SK-N-SH (cell line): ENCODE measurements around the gene TEN1. TPM values are rescaled to one million over a fixed set of nuclear protein-coding genes. Genes with fewer than 3 reads are reported as not detected.
A peak's percentile ranks its signal among the peaks of the same experiment; 100 is the strongest.

Experiments used
- CTCF ChIA-PET: fragments of 300-600, 350-600 bp; formaldehyde crosslinking; extraction: SDS; loops from one replicate; lab custom pipeline; 2021; lab: Yijun Ruan, JAX
- POLR2A ChIA-PET: fragments of 350-600 bp; sonication (Branson Sonifier 250); formaldehyde crosslinking; extraction: SDS; loops from one replicate; lab custom pipeline; 2020; ENCODE audit warnings: antibody characterized with exemption, inconsistent platforms; lab: Yijun Ruan, JAX
- DNase-seq: peaks from one replicate; pipeline ENCODE4 v3.0.0; 2012
- H2AFZ ChIP-seq: fragments of 200-600 bp; sonication (generic); 2 replicates; pipeline ENCODE4 v1.8.1; 2016; ENCODE audit warnings: antibody characterized with exemption, mild to moderate bottlenecking, low read depth
- H3F3A ChIP-seq: fragments of 200-600 bp; sonication (generic); replicated peaks from 2 replicates; pipeline ENCODE3; 2016; ENCODE audit warnings: antibody characterized with exemption, mild to moderate bottlenecking; ENCODE audit not compliant: insufficient read depth
- H3K27ac ChIP-seq, 2 experiments: fragments of 200-500 bp in 1 of 2; fragments of 200-600 bp in 1 of 2; sonication (Bioruptor generic) in 1 of 2; sonication (generic), shearing (Covaris generic) in 1 of 2; 2 replicates each; pipeline versions ENCODE4 v1.5.1 to v1.6.1; 2014 to 2016; ENCODE audit warnings: low read depth in 2 of 2, inconsistent platforms in 1 of 2, low read length in 1 of 2, mild to moderate bottlenecking in 1 of 2, mixed read lengths in 1 of 2
- H3K27me3 ChIP-seq: fragments of 200-600 bp; sonication (generic), shearing (Covaris generic); 2 replicates; pipeline ENCODE4 v1.6.1; 2016; ENCODE audit warnings: mixed run types; ENCODE audit not compliant: insufficient read depth
- H3K36me3 ChIP-seq, 2 experiments: fragments of 200-500 bp in 1 of 2; fragments of 200-600 bp in 1 of 2; sonication (Bioruptor generic) in 1 of 2; sonication (generic) in 1 of 2; replicated peaks in 1 of 2; 2 replicates each; pipeline versions ENCODE3 to v1.5.1; 2014 to 2016; ENCODE audit warnings: low read length in 1 of 2, mild to moderate bottlenecking in 1 of 2; ENCODE audit not compliant: insufficient read depth in 2 of 2, control insufficient read depth in 1 of 2
- H3K4me1 ChIP-seq, 2 experiments: fragments of 200-500 bp in 1 of 2; fragments of 200-600 bp in 1 of 2; sonication (Bioruptor generic) in 1 of 2; sonication (generic), shearing (Covaris generic) in 1 of 2; 2 replicates each; pipeline versions ENCODE4 v1.5.1 to v1.6.1; 2014 to 2016; ENCODE audit warnings: low read depth in 1 of 2, low read length in 1 of 2, mixed run types in 1 of 2; ENCODE audit not compliant: insufficient read depth in 2 of 2, control insufficient read depth in 1 of 2
- H3K4me2 ChIP-seq: fragments of 200-600 bp; sonication (generic), shearing (Covaris generic); 2 replicates; pipeline ENCODE4 v1.6.1; 2017; ENCODE audit warnings: mixed run types
- H3K4me3 ChIP-seq, 2 experiments: fragments of 200-500 bp in 1 of 2; fragments of 200-600 bp in 1 of 2; sonication (Bioruptor generic) in 1 of 2; sonication (generic), shearing (Covaris generic) in 1 of 2; 2 replicates each; pipeline versions ENCODE4 v1.5.1 to v1.8.1; 2014 to 2016; ENCODE audit warnings: low read depth in 2 of 2, inconsistent platforms in 1 of 2, low read length in 1 of 2, mild to moderate bottlenecking in 1 of 2, mixed read lengths in 1 of 2, moderate library complexity in 1 of 2
- H3K79me2 ChIP-seq: fragments of 200-600 bp; sonication (generic); 2 replicates; pipeline ENCODE4 v1.8.1; 2017; ENCODE audit warnings: mild to moderate bottlenecking; ENCODE audit not compliant: insufficient read depth
- H3K9ac ChIP-seq: fragments of 200-600 bp; sonication (generic); 2 replicates; pipeline ENCODE4 v1.6.1; 2017; ENCODE audit warnings: mixed run types
- H3K9me2 ChIP-seq: fragments of 200-600 bp; sonication (generic); 2 replicates; pipeline ENCODE4 v1.6.1; 2017; ENCODE audit warnings: mixed run types
- H3K9me3 ChIP-seq: fragments of 200-600 bp; sonication (generic); 2 replicates; pipeline ENCODE4 v1.6.1; 2017; ENCODE audit warnings: mixed run types, mild to moderate bottlenecking, moderate library complexity
- H4K20me1 ChIP-seq: fragments of 200-600 bp; sonication (generic); 2 replicates; pipeline ENCODE4 v1.6.1; 2017; ENCODE audit warnings: mild to moderate bottlenecking, mixed run types; ENCODE audit not compliant: insufficient read depth
- EP300 ChIP-seq, 2 experiments: IDR thresholded peaks; 2 replicates each; pipeline versions ENCODE4 v1.4.0 to v1.6.1; 2012; ENCODE audit warnings: borderline replicate concordance in 1 of 2, low read depth in 1 of 2, low read length in 1 of 2
- EZH2phosphoT487 ChIP-seq: fragments of 200-600 bp; sonication (generic); IDR thresholded peaks from 2 replicates; pipeline ENCODE4 v1.6.1; 2017; ENCODE audit warnings: low read depth, mixed run types, mild to moderate bottlenecking, antibody characterized with exemption, moderate library complexity, borderline replicate concordance
- FOXJ3 ChIP-seq: sonication (generic); formaldehyde crosslinking; IDR thresholded peaks from 2 replicates; pipeline ENCODE4 v1.5.1; 2020; ENCODE audit warnings: mild to moderate bottlenecking, missing genetic modification reagents
- GABPA ChIP-seq: IDR thresholded peaks from 2 replicates; pipeline ENCODE4 v1.4.0; 2012; ENCODE audit warnings: low read depth, mild to moderate bottlenecking
- MXI1 ChIP-seq: IDR thresholded peaks from 2 replicates; pipeline ENCODE4 v1.6.1; 2012; ENCODE audit warnings: mild to moderate bottlenecking, low read depth, low read length, improper control_type of control experiment
- NFIC ChIP-seq: IDR thresholded peaks from 2 replicates; pipeline ENCODE4 v1.4.0; 2012; ENCODE audit warnings: borderline replicate concordance
- NRF1 ChIP-seq: IDR thresholded peaks from 2 replicates; pipeline ENCODE4 v1.6.1; 2012; ENCODE audit warnings: low read depth, mild to moderate bottlenecking, low read length
- RAD21 ChIP-seq: IDR thresholded peaks from 2 replicates; pipeline ENCODE4 v1.6.1; 2012; ENCODE audit warnings: mild to moderate bottlenecking, low read length
- RCOR1 ChIP-seq: fragments of 150-350 bp; IDR thresholded peaks from 2 replicates; pipeline ENCODE4 v1.6.1; 2017; ENCODE audit warnings: antibody characterized with exemption, low read length
- RFX5 ChIP-seq: IDR thresholded peaks from 2 replicates; pipeline ENCODE4 v1.6.1; 2012; ENCODE audit warnings: mild to moderate bottlenecking, improper control_type of control experiment, low read length
- WGBS: methylation state at CpG from one replicate; pipeline ENCODE4 v1.1.6; 2017; ENCODE audit warnings: low lambda C conversion rate; 5-methylcytosine and 5-hydroxymethylcytosine counted together
- polyA plus RNA-seq, 3 experiments: library from polyadenylated mRNA; depleted of rRNA; stranded (reverse); fragments of >200 nt; gene quantifications; 2 replicates each; pipeline ENCODE4 v1.2.3, GENCODE V29; 2012
- TF ChIP-seq, protein P1 (sequence below): fragments of 200-600 bp; sonication (generic); IDR thresholded peaks from 2 replicates; pipeline ENCODE4 v1.6.1; 2017; ENCODE audit warnings: antibody characterized with exemption, mild to moderate bottlenecking, moderate library complexity
- TF ChIP-seq, protein P2 (sequence below): fragments of 150-350 bp; IDR thresholded peaks from 2 replicates; pipeline ENCODE4 v1.6.1; 2017; ENCODE audit warnings: antibody characterized with exemption, low read length, low read depth, borderline replicate concordance
- TF ChIP-seq, protein P3 (sequence below): IDR thresholded peaks from 2 replicates; pipeline ENCODE4 v1.4.0; 2012; ENCODE audit warnings: low read depth
- TF ChIP-seq, protein P4 (sequence below): fragments of 150-350 bp; IDR thresholded peaks from 2 replicates; pipeline ENCODE4 v1.6.1; 2016; ENCODE audit warnings: mild to moderate bottlenecking, low read depth, low read length
- TF ChIP-seq, protein P5 (sequence below): IDR thresholded peaks from 2 replicates; pipeline ENCODE4 v1.6.1; 2012; ENCODE audit warnings: mild to moderate bottlenecking, low read depth, low read length, moderate library complexity
- TF ChIP-seq, protein P6 (sequence below): IDR thresholded peaks from 2 replicates; pipeline ENCODE4 v1.4.0; 2012; ENCODE audit warnings: low read depth, borderline replicate concordance

TEN1 gene
- polyA plus RNA-seq, 1 of the 3 experiments (the other 2 are of a cell fraction): 33.6 TPM

DNA sequence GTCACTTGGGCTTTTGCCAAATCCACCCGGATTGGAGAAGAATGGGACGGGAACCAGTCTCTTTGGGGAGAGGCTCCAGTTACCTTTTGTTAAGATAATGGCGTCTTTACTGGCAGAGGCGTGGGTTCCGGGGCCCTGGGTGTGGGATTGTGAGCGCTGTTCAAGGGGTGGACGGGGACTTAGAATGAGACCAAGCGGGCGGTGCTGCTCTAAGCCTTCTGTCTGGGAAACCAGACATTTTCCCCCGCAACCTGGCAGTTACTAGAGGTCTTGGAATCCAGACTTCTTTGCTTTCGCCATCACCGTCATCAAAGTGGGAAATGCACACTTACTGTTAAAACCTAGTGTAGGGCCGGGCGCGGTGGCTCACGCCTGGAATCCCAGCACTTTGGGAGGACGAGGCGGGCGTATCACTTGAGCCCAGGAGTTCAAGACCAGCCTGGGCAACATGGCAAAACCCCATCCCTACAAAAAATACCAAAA, 706 bp downstream of the TEN1 start (continued):
- TF ChIP-seq, protein P1, sequence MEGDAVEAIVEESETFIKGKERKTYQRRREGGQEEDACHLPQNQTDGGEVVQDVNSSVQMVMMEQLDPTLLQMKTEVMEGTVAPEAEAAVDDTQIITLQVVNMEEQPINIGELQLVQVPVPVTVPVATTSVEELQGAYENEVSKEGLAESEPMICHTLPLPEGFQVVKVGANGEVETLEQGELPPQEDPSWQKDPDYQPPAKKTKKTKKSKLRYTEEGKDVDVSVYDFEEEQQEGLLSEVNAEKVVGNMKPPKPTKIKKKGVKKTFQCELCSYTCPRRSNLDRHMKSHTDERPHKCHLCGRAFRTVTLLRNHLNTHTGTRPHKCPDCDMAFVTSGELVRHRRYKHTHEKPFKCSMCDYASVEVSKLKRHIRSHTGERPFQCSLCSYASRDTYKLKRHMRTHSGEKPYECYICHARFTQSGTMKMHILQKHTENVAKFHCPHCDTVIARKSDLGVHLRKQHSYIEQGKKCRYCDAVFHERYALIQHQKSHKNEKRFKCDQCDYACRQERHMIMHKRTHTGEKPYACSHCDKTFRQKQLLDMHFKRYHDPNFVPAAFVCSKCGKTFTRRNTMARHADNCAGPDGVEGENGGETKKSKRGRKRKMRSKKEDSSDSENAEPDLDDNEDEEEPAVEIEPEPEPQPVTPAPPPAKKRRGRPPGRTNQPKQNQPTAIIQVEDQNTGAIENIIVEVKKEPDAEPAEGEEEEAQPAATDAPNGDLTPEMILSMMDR: no peak
- no peak; the same call in 1 of the 2 replicates for TF ChIP-seq NFIC
- no peak for TF ChIP-seq NRF1
- TF ChIP-seq, protein P2, sequence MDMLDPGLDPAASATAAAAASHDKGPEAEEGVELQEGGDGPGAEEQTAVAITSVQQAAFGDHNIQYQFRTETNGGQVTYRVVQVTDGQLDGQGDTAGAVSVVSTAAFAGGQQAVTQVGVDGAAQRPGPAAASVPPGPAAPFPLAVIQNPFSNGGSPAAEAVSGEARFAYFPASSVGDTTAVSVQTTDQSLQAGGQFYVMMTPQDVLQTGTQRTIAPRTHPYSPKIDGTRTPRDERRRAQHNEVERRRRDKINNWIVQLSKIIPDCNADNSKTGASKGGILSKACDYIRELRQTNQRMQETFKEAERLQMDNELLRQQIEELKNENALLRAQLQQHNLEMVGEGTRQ: no peak
- peak; percentile 63 for TF ChIP-seq MXI1
- TF ChIP-seq, protein P3, sequence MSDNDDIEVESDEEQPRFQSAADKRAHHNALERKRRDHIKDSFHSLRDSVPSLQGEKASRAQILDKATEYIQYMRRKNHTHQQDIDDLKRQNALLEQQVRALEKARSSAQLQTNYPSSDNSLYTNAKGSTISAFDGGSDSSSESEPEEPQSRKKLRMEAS: no peak
- no peak for TF ChIP-seq RAD21
- no peak for TF ChIP-seq RFX5

DNA sequence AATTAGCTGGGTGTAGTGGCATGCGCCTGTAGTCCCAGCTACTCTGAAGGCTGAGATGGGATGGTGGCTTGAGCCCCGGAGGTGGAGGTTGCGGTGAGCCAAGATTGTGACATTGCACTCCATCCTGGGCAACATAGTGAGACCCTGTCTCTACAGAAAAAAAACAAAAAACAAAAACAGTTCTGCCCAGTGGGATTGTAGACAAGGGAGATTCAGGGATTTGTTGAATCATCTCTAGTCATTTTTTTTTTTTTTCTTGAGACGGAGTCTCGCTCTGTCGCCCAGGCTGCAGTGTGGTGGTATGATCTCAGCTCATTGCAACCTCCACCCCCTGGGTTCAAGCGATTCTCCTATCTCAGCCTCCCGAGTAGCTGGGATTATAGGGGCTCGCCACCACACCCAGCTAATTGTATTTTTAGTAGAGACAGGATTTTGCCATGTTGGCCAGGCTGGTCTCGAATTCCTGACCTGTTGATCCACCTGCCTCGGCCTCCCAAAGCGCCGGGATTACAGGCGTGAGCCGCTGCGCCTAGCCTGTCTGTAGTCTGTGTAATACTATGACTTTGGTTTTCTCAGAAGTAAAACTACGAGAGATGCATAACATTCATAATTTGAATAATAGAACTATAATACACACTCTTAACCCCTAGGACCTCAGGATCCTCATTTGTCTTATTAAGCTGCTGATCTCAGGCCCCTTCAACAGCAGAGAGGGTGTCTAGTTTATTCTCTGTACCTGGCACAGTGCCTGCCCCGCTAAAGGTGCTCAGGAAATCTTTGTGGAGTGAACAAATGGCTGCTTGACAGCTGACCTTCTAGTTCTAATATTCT, 1.4 kb downstream of the TEN1 start:
- no peak for DNase-seq
- Histone ChIP-seq H3K27me3 (no peaks in the 10 kb centered on the region), H3K9ac (peak overlapping the region; percentile 93), H3K4me2 (peak overlapping the region; percentile 88), H3K79me2 (peaks cover 55% of the 10 kb centered on the region), H3K9me2 (no peaks in the 10 kb centered on the region), H2AFZ (peak overlapping the region; percentile 92; the same call in 1 of the 2 replicates), H3K36me3 (peaks cover 2 to 16% of the 10 kb centered on the region in 2 experiments), H3K4me1 (peaks cover 0 to 20% of the 10 kb centered on the region in 2 experiments; a peak in 3 of 4 replicates), H3K4me3 (peak overlapping the region; percentile 68 to 87), H4K20me1 (no peaks in the 10 kb centered on the region), H3F3A (peaks cover 44% of the 10 kb centered on the region), H3K9me3 (no peaks in the 10 kb centered on the region), H3K27ac (peak overlapping the region; percentile 96 to 98)
- ChIA-PET POLR2A (interaction anchor here (0.6 to 0.7 kb wide), 2 partner anchors 156 to 307 kb away, joined by 3 to 4 read pairs; no protein-coding TSS in a partner anchor), CTCF (interaction anchor here (1.0 to 1.8 kb wide), 5 partner anchors 14 to 34 kb away, joined by 4 to 13 read pairs (median 5); partner anchors contain the start of gene CDK3)
- WGBS: 90% methylated on average over 18 of the region's 18 CpGs
- TF ChIP-seq FOXJ3 (CRISPR knock-in tag) (no peak), RCOR1 (no peak), EP300 (IDR thresholded peaks at IDR 0.05; ENCODE audit: borderline replicate concordance in 1 of 2, low read depth in 1 of 2, low read length in 1 of 2) (no peak), GABPA (no peak), EZH2phosphoT487 (no peak)
- TF ChIP-seq, protein P4, sequence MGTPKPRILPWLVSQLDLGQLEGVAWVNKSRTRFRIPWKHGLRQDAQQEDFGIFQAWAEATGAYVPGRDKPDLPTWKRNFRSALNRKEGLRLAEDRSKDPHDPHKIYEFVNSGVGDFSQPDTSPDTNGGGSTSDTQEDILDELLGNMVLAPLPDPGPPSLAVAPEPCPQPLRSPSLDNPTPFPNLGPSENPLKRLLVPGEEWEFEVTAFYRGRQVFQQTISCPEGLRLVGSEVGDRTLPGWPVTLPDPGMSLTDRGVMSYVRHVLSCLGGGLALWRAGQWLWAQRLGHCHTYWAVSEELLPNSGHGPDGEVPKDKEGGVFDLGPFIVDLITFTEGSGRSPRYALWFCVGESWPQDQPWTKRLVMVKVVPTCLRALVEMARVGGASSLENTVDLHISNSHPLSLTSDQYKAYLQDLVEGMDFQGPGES: no peak
- TF ChIP-seq, protein P5, sequence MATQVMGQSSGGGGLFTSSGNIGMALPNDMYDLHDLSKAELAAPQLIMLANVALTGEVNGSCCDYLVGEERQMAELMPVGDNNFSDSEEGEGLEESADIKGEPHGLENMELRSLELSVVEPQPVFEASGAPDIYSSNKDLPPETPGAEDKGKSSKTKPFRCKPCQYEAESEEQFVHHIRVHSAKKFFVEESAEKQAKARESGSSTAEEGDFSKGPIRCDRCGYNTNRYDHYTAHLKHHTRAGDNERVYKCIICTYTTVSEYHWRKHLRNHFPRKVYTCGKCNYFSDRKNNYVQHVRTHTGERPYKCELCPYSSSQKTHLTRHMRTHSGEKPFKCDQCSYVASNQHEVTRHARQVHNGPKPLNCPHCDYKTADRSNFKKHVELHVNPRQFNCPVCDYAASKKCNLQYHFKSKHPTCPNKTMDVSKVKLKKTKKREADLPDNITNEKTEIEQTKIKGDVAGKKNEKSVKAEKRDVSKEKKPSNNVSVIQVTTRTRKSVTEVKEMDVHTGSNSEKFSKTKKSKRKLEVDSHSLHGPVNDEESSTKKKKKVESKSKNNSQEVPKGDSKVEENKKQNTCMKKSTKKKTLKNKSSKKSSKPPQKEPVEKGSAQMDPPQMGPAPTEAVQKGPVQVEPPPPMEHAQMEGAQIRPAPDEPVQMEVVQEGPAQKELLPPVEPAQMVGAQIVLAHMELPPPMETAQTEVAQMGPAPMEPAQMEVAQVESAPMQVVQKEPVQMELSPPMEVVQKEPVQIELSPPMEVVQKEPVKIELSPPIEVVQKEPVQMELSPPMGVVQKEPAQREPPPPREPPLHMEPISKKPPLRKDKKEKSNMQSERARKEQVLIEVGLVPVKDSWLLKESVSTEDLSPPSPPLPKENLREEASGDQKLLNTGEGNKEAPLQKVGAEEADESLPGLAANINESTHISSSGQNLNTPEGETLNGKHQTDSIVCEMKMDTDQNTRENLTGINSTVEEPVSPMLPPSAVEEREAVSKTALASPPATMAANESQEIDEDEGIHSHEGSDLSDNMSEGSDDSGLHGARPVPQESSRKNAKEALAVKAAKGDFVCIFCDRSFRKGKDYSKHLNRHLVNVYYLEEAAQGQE: no peak
- TF ChIP-seq, protein P6, sequence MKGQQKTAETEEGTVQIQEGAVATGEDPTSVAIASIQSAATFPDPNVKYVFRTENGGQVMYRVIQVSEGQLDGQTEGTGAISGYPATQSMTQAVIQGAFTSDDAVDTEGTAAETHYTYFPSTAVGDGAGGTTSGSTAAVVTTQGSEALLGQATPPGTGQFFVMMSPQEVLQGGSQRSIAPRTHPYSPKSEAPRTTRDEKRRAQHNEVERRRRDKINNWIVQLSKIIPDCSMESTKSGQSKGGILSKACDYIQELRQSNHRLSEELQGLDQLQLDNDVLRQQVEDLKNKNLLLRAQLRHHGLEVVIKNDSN: no peak
